ENCODE data around the gene MAST1. TPM values are rescaled to one million over a fixed set of nuclear protein-coding genes. Genes with fewer than 3 reads are reported as not detected.

Gene MAST1
- total RNA-seq, 1 experiment from 2014 or later, result 0.91 TPM

DNA sequence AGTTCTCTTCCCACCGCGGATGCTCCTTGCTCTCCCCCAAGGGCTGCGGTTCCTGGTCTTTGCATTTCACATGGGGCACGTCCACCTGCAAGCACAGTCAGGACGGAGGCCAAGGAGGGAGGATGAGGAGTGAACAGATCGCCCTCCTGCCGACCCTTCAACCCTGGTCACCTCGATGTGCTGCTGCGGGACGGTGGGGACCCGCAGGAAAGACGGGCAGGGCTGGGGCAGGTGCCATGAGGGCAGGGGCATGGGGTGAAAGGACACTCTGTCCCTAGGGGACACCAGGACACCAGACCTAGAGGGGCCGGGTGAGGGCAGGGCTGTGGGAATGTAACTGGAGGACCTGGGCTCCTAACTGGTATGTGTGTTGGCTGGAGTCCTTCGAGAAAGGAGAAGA, 79.9 kb downstream of the MAST1 start:
- H3K27me3 Mint-ChIP-seq (ENCODE audit: insufficient read depth, unreplicated experiment), result no peaks in the 10 kb centered on the region
- H3K36me3 Mint-ChIP-seq (ENCODE audit: insufficient read depth, unreplicated experiment), result peaks cover 41% of the 10 kb centered on the region
- CTCF ChIA-PET, result no interaction called here

DNA sequence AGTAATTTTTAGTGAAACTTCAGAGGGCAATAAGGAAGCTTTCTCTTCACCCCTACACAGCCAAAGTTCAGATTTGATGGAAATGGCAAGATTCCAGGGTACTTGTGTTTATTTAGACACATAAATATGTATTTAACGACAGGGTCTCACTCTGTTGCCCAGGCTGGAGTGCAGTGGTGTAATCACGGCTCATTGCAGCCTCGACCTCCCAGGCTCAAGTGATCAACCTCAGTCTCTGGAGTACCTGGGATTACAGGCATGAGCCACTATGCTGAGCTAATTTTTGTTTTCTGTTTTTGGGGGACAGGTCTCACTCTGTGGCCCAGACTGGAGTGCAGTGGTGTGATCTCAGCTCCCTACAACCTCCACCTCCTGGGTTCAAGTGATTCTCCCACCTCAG, 82.7 kb downstream of the MAST1 start:
- POLR2A ChIA-PET, result interaction anchor here (1.6 kb wide), 1 partner anchor 12 kb away, joined by 9 read pairs; the partner anchor contains the start of gene FARSA
- H3K4me1 Mint-ChIP-seq (ENCODE audit: low read depth, unreplicated experiment), result no peaks in the 10 kb centered on the region
- peak overlapping the region; percentile 74 for H3K27ac Mint-ChIP-seq (ENCODE audit: unreplicated experiment)
- BruUV-seq (replicated peaks), result no TSS peak
- Histone ChIP-seq H3K4me1 (no peaks in the 10 kb centered on the region), H3K36me3 (ENCODE audit: control insufficient read depth, insufficient read depth, low read length) (no peaks in the 10 kb centered on the region; the same call in 1 of the 2 replicates), H3K27me3 (replicated peaks; ENCODE audit: control insufficient read depth, insufficient read depth, low read length) (no peaks in the 10 kb centered on the region), H3K9me3 (no peaks in the 10 kb centered on the region), H3K4me3 (ENCODE audit: low read depth, low read length) (no peak overlapping the region)
- TF ChIP-seq, protein P1, sequence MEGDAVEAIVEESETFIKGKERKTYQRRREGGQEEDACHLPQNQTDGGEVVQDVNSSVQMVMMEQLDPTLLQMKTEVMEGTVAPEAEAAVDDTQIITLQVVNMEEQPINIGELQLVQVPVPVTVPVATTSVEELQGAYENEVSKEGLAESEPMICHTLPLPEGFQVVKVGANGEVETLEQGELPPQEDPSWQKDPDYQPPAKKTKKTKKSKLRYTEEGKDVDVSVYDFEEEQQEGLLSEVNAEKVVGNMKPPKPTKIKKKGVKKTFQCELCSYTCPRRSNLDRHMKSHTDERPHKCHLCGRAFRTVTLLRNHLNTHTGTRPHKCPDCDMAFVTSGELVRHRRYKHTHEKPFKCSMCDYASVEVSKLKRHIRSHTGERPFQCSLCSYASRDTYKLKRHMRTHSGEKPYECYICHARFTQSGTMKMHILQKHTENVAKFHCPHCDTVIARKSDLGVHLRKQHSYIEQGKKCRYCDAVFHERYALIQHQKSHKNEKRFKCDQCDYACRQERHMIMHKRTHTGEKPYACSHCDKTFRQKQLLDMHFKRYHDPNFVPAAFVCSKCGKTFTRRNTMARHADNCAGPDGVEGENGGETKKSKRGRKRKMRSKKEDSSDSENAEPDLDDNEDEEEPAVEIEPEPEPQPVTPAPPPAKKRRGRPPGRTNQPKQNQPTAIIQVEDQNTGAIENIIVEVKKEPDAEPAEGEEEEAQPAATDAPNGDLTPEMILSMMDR (IDR thresholded peaks at IDR 0.05; ENCODE audit: insufficient read depth in 1 of 2, low read depth in 1 of 2, low read length in 1 of 2, severe bottlenecking in 1 of 2, unreplicated experiment in 1 of 2), result no peak
- no peaks in the 10 kb centered on the region for H3K27me3 Mint-ChIP-seq (ENCODE audit: insufficient read depth, unreplicated experiment)
- peak overlapping the region; percentile 9 for H3K4me3 Mint-ChIP-seq (ENCODE audit: unreplicated experiment)
- CTCF ChIA-PET, result no interaction called here
- no peak for DNase-seq
- intact Hi-C loops (cut with micrococcal nuclease; ENCODE audit: unreplicated experiment), result no loop called here
- H3K36me3 Mint-ChIP-seq (ENCODE audit: insufficient read depth, unreplicated experiment), result peaks cover 69% of the 10 kb centered on the region
- no peaks in the 10 kb centered on the region for H3K9me3 Mint-ChIP-seq (ENCODE audit: unreplicated experiment)

More for the DNA sequence above, 79.9 kb downstream of the MAST1 start:
- H3K4me1 Mint-ChIP-seq (ENCODE audit: low read depth, unreplicated experiment), result no peaks in the 10 kb centered on the region
- no peak for DNase-seq
- Histone ChIP-seq H3K36me3 (ENCODE audit: control insufficient read depth, insufficient read depth, low read length) (no peaks in the 10 kb centered on the region), H3K4me1 (no peaks in the 10 kb centered on the region), H3K9me3 (no peaks in the 10 kb centered on the region), H3K4me3 (ENCODE audit: low read depth, low read length) (no peak overlapping the region), H3K27me3 (replicated peaks; ENCODE audit: control insufficient read depth, insufficient read depth, low read length) (no peaks in the 10 kb centered on the region)
- peak overlapping the region; percentile 63 for H3K4me3 Mint-ChIP-seq (ENCODE audit: unreplicated experiment)
- TF ChIP-seq, protein P1 (IDR thresholded peaks at IDR 0.05; ENCODE audit: insufficient read depth in 1 of 2, low read depth in 1 of 2, low read length in 1 of 2, severe bottlenecking in 1 of 2, unreplicated experiment in 1 of 2), result no peak
- no peaks in the 10 kb centered on the region for H3K9me3 Mint-ChIP-seq (ENCODE audit: unreplicated experiment)
- POLR2A ChIA-PET, result no interaction called here
- H3K27ac Mint-ChIP-seq (ENCODE audit: unreplicated experiment), result peak overlapping the region; percentile 74
- intact Hi-C loops (cut with micrococcal nuclease; ENCODE audit: unreplicated experiment), result no loop called here
- no TSS peak for BruUV-seq (replicated peaks)

DNA sequence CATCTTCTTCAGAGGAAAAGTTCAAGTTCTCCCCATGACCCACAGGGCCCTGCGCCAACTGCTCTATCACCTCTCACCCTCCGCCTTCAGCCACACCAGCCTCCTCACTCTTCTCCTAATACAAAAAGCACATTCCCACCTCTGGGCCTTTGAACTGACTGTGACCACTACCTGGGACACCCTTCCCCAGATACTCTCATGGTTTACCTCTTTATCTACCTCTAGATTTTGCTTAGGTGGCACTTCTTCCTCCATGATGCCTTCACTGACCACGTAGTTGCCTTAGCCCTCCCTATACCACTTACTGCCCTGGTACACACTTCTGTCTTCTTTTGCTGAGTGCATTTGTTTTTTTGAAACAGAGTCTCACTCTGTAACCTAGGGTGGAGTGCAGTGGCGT, 84.6 kb downstream of the MAST1 start:
- BruUV-seq (replicated peaks), result no TSS peak
- no peak overlapping the region for H3K4me3 Mint-ChIP-seq (ENCODE audit: unreplicated experiment)
- H3K36me3 ChIP-seq (ENCODE audit: control insufficient read depth, insufficient read depth, low read length), result peaks cover 1% of the 10 kb centered on the region
- intact Hi-C loops (cut with micrococcal nuclease; ENCODE audit: unreplicated experiment), result no loop called here
- ChIA-PET POLR2A (no interaction called here), CTCF (no interaction called here)
- peaks cover 85% of the 10 kb centered on the region for H3K36me3 Mint-ChIP-seq (ENCODE audit: insufficient read depth, unreplicated experiment)
- DNase-seq, result no peak
- no peaks in the 10 kb centered on the region for H3K27me3 Mint-ChIP-seq (ENCODE audit: insufficient read depth, unreplicated experiment)
- H3K9me3 ChIP-seq, result no peaks in the 10 kb centered on the region
- TF ChIP-seq, protein P1 (IDR thresholded peaks at IDR 0.05; ENCODE audit: insufficient read depth in 1 of 2, low read depth in 1 of 2, low read length in 1 of 2, severe bottlenecking in 1 of 2, unreplicated experiment in 1 of 2), result no peak
- H3K4me1 Mint-ChIP-seq (ENCODE audit: low read depth, unreplicated experiment), result no peaks in the 10 kb centered on the region
- H3K27ac Mint-ChIP-seq (ENCODE audit: unreplicated experiment), result no peak overlapping the region
- H3K9me3 Mint-ChIP-seq (ENCODE audit: unreplicated experiment), result no peaks in the 10 kb centered on the region
- no peaks in the 10 kb centered on the region for H3K4me1 ChIP-seq
- no peaks in the 10 kb centered on the region for H3K27me3 ChIP-seq (replicated peaks; ENCODE audit: control insufficient read depth, insufficient read depth, low read length)
- no peak overlapping the region for H3K4me3 ChIP-seq (ENCODE audit: low read depth, low read length)

Small RNAs within 50 kb of the gene (microRNA-seq; reads per million reads assigned to microRNA genes)
- gene MIR5695 (not detected), gene MIR6794 (not detected)

Other genes with a start within 250 kb of the MAST1 start
- gene ZNF490, start 227.7 kb upstream of the MAST1 start, total RNA-seq (2022), result 6.1 and 6.3 TPM in 2 replicates
- 15.2 and 18.9 TPM in 2 replicates for gene ZNF791, start 227.6 kb upstream of the MAST1 start, total RNA-seq (2022)
- gene MAN2B1, start 171.8 kb upstream of the MAST1 start, total RNA-seq (2022), result 70.5 and 88.9 TPM in 2 replicates
- gene WDR83, start 171.7 kb upstream of the MAST1 start, total RNA-seq (2022), result 17.5 and 20.4 TPM in 2 replicates
- 76.3 and 76.4 TPM in 2 replicates for gene DHPS, start 156.6 kb upstream of the MAST1 start, total RNA-seq (2022)
- gene GNG14, start 150.5 kb upstream of the MAST1 start, total RNA-seq (2022), result 0.91 TPM in 1 of 2 replicates, not detected in the other
- gene FBXW9, start 141.9 kb upstream of the MAST1 start, total RNA-seq (2022), result 8.3 and 10.6 TPM in 2 replicates
- gene TNPO2, start 114.6 kb upstream of the MAST1 start, total RNA-seq (2022), result 87.8 and 106 TPM in 2 replicates
- 164 and 169 TPM in 2 replicates for gene TRIR, start 103.8 kb upstream of the MAST1 start, total RNA-seq (2022)
- gene GET3, start 101.0 kb upstream of the MAST1 start, total RNA-seq (2022), result 55.0 and 57.1 TPM in 2 replicates
- gene BEST2, start 86.7 kb upstream of the MAST1 start, total RNA-seq (2022), result 0.27 TPM in 1 of 2 replicates, not detected in the other
- gene HOOK2, start 63.0 kb upstream of the MAST1 start, total RNA-seq (2022), result 74.2 and 80.4 TPM in 2 replicates
- 16.4 and 19.4 TPM in 2 replicates for gene JUNB, start 47.0 kb upstream of the MAST1 start, total RNA-seq (2022)
- 265 and 285 TPM in 2 replicates for gene PRDX2, start 36.7 kb upstream of the MAST1 start, total RNA-seq (2022)
- gene THSD8, start 36.4 kb upstream of the MAST1 start, total RNA-seq (2022), result 23.9 and 25.9 TPM in 2 replicates
- gene RNASEH2A, start 31.9 kb upstream of the MAST1 start, total RNA-seq (2022), result 30.9 and 37.6 TPM in 2 replicates
- not detected in 2 replicates for gene RTBDN, start 3.9 kb upstream of the MAST1 start, total RNA-seq (2022)
- gene DNASE2, start 42.9 kb downstream of the MAST1 start, total RNA-seq (2022), result 3.6 and 3.8 TPM in 2 replicates
- gene KLF1, start 48.7 kb downstream of the MAST1 start, total RNA-seq (2022), result not detected in 2 replicates
- 31.4 and 32.4 TPM in 2 replicates for gene GCDH, start 52.6 kb downstream of the MAST1 start, total RNA-seq (2022)
- 2.0 and 2.3 TPM in 2 replicates for gene SYCE2, start 80.8 kb downstream of the MAST1 start, total RNA-seq (2022)
- gene FARSA, start 95.2 kb downstream of the MAST1 start, total RNA-seq (2022), result 75.9 and 88.6 TPM in 2 replicates
- 707 and 767 TPM in 2 replicates for gene CALR, start 100.1 kb downstream of the MAST1 start, total RNA-seq (2022)
- gene RAD23A, start 107.3 kb downstream of the MAST1 start, total RNA-seq (2022), result 102 and 112 TPM in 2 replicates
- gene GADD45GIP1, start 118.7 kb downstream of the MAST1 start, total RNA-seq (2022), result 39.3 and 42.7 TPM in 2 replicates
- gene DAND5, start 131.1 kb downstream of the MAST1 start, total RNA-seq (2022), result not detected in 2 replicates
- 0.35 and 0.82 TPM in 2 replicates for gene NFIX, start 157.0 kb downstream of the MAST1 start, total RNA-seq (2022)